22Rv1 (cell line): ENCODE results near the gene CAPN8.

Source experiments
- H3K27ac ChIP-seq: fragments of 450-650 bp; 2 replicates; pipeline ENCODE4 v1.5.1; 2017
- CTCF ChIP-seq: fragments of 450-650 bp; IDR thresholded peaks from 2 replicates; pipeline ENCODE4 v1.5.1; 2017; ENCODE audit warnings: mild to moderate bottlenecking
- ZFX ChIP-seq: fragments of 450-650 bp; IDR thresholded peaks from 2 replicates; pipeline ENCODE4 v1.6.1; 2017; ENCODE audit warnings: antibody characterized with exemption, borderline replicate concordance

CAPN8 gene

GRCh38 chr1:223540485-223541106 is 124.9 kb downstream of the CAPN8 start:
- TF ChIP-seq ZFX = no peak
- no peak for TF ChIP-seq CTCF
- no peak overlapping the region for H3K27ac ChIP-seq

- TF ChIP-seq ZFX (no peak), CTCF (no peak)
Observed at GRCh38 chr1:223539750-223540149, 125.8 kb downstream of the CAPN8 start.

GRCh38 chr1:223538981-223539380 is 126.5 kb downstream of the CAPN8 start:
- TF ChIP-seq ZFX = no peak
- no peak overlapping the region for H3K27ac ChIP-seq

More at GRCh38 chr1:223539750-223540149, 125.8 kb downstream of the CAPN8 start:
- H3K27ac ChIP-seq = no peak overlapping the region

- no peak overlapping the region for H3K27ac ChIP-seq
- TF ChIP-seq CTCF (no peak), ZFX (no peak)
Observed at GRCh38 chr1:223535319-223535718, 130.2 kb downstream of the CAPN8 start.

GRCh38 chr1:223534677-223535076 is 130.8 kb downstream of the CAPN8 start:
- no peak for TF ChIP-seq CTCF
- TF ChIP-seq ZFX = no peak
- H3K27ac ChIP-seq = no peak overlapping the region

GRCh38 chr1:223533708-223534107 is 131.8 kb downstream of the CAPN8 start:
- no peak for TF ChIP-seq ZFX
- TF ChIP-seq CTCF = no peak
- no peak overlapping the region for H3K27ac ChIP-seq

GRCh38 chr1:223531742-223532341 is 133.7 kb downstream of the CAPN8 start:
- no peak for TF ChIP-seq ZFX
- peak; percentile 93 for TF ChIP-seq CTCF

More at GRCh38 chr1:223531742-223532341, 133.7 kb downstream of the CAPN8 start:
- no peak overlapping the region for H3K27ac ChIP-seq
